ENCODE data around the gene LAYN.

The LAYN gene

GRCh38 chr11:111500481-111500880 is 40.0 kb upstream of the LAYN start:
- no peak for ATAC-seq
- TF ChIP-seq ESRRG (CRISPR knock-in tag; IDR thresholded peaks at IDR 0.05) (no peak), ZNF70 (CRISPR knock-in tag; IDR thresholded peaks at IDR 0.05) (no peak), PPARA (CRISPR knock-in tag; IDR thresholded peaks at IDR 0.05; ENCODE audit: borderline replicate concordance) (no peak), CSDC2 (CRISPR knock-in tag; IDR thresholded peaks at IDR 0.05) (no peak), TCF4 (CRISPR knock-in tag; IDR thresholded peaks at IDR 0.05; ENCODE audit: borderline replicate concordance) (no peak), ZC3H10 (CRISPR knock-in tag; IDR thresholded peaks at IDR 0.05) (no peak), ISL1 (CRISPR knock-in tag; IDR thresholded peaks at IDR 0.05) (no peak), BACH2 (CRISPR knock-in tag; IDR thresholded peaks at IDR 0.05; ENCODE audit: borderline replicate concordance) (no peak), SNAI2 (CRISPR knock-in tag; IDR thresholded peaks at IDR 0.05) (no peak), TSHZ2 (CRISPR knock-in tag; IDR thresholded peaks at IDR 0.05) (no peak), CREB5 (CRISPR knock-in tag; IDR thresholded peaks at IDR 0.05; ENCODE audit: low read depth) (no peak)

- TF ChIP-seq TCF4 (CRISPR knock-in tag; IDR thresholded peaks at IDR 0.05; ENCODE audit: borderline replicate concordance): no peak
- TF ChIP-seq BACH2 (CRISPR knock-in tag; IDR thresholded peaks at IDR 0.05; ENCODE audit: borderline replicate concordance): no peak
- ATAC-seq: no peak
Observed at GRCh38 chr11:111502611-111503010, 37.9 kb upstream of the LAYN start.

- TF ChIP-seq TOX (CRISPR knock-in tag; IDR thresholded peaks at IDR 0.05; ENCODE audit: borderline replicate concordance): no peak
- no peak for TF ChIP-seq OSR1 (CRISPR knock-in tag; IDR thresholded peaks at IDR 0.05)
- no peak for TF ChIP-seq ZNF70 (CRISPR knock-in tag; IDR thresholded peaks at IDR 0.05)
- TF ChIP-seq GLIS3 (CRISPR knock-in tag; IDR thresholded peaks at IDR 0.05): no peak
- peak; percentile 15; the same call in 1 of the 3 replicates for ATAC-seq
Observed at GRCh38 chr11:111510311-111510710, 30.2 kb upstream of the LAYN start.

- peak; percentile 30 for ATAC-seq
Observed at GRCh38 chr11:111512296-111513239, 28.0 kb upstream of the LAYN start, which contains the start of gene BTG4. Gene BTG4, minus strand, starts transcription at chr11:111512386. Its CDS starts 13,610 bp downstream, at chr11:111498776.

More at GRCh38 chr11:111512296-111513239, 28.0 kb upstream of the LAYN start, which contains the start of gene BTG4:
- TF ChIP-seq SNAI2 (CRISPR knock-in tag; IDR thresholded peaks at IDR 0.05) (no peak), RARB (CRISPR knock-in tag; IDR thresholded peaks at IDR 0.05) (no peak), ZFP3 (CRISPR knock-in tag; IDR thresholded peaks at IDR 0.05) (no peak), TSHZ2 (CRISPR knock-in tag; IDR thresholded peaks at IDR 0.05) (no peak), CSRNP3 (CRISPR knock-in tag; IDR thresholded peaks at IDR 0.05) (no peak)
